Stromal cell of bone marrow (primary cell): ENCODE measurements around the gene HK2.

Source experiments
- DNase-seq: peaks from one replicate; pipeline ENCODE4 v3.0.0-alpha.2; 2012; ENCODE audit warnings: low read depth

HK2 gene

DNA sequence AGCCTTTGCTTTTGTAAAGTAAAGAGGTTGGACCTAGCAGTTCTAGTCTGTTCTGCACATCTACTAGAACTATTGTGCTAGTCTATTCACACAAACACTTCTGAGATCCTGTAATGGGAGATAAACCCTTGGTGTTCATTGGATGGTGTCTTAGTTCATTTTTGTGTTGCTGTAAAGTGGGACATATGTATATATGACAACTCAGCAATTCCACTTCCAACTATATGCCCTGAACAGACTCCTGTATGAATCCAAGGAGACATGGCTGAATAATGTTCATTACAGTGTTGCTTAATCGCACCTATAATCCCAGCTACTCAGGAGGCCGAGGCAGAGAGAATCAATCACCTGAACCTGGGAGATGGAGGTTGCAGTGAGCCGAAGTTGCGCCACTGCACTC is 23.3 kb downstream of the HK2 start:
- DNase-seq: no peak

DNA sequence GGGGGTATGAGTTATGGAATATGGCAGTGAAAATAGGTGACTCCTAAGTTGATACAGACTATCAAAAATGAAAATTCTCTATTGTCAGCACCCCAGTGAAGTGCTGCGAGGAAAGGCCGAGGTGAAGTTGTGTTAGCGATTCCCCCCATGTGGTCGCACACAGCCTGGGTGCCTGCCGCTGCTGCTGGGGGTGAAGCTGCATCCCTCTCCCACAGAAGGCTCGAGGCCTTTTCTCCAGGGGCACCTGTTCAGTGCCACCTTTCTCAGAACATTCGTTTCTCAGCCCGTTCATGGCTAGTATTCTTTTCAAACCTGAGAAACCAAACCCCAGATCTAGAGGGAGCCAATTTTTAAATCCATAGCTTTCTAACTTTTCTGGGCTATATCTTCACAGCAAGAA is 23.8 kb downstream of the HK2 start:
- DNase-seq: no peak

DNA sequence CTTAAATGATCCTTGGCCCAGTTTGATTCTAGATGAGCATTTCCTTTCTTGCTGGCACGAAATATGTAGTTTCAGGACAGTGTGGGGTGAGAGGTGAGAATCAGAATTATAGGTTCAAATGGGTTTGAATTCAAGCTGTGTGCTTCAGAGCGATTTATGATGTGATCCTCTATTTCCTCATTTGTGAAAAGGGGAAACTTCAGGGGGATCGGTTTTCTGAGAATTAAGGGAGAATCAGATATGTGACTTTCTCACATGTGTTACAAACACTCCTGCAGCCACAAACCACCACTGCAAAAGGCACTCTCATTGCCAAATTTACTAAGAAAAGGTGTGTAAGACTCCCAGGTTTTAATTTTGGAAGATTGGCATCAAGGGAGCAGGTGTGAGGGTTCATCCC is 24.4 kb downstream of the HK2 start:
- no peak for DNase-seq

DNA sequence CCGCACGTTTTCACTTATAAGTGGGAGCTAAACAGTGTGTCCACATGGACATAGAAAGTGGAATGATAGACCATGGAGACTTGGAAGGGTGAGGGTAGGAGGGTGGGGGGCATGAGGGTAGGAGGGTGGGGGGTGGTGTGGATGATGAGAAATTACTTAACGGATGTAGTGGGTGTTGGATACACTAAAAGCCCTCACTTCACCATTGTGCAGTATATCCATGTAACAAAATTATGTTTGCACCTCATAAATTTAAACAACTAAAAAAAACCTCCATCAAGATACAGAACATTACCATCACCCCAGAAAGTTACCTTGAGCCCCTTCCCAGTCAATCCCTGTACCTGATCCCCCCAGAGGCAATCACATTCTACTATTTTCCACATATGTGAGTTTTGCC is 26.2 kb downstream of the HK2 start:
- DNase-seq: no peak

DNA sequence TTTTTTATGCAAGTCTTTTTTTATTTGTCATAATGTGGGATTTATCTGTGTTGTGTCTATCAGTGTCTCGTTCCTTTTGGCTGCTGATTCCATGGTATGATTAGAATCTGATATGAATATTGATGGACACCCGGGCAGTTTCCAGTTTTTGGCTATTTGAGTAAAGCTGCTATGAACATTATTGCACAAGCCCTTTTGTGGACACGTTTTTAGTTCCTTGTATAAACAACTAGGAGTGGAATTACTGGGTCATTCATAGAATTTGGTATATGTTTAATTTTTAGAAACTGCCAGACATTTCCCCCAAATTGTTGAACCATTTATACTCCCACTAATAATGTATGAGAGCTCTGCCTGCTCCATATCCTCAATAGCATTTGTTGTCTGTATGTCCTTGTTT is 26.6 kb downstream of the HK2 start:
- no peak for DNase-seq

DNA sequence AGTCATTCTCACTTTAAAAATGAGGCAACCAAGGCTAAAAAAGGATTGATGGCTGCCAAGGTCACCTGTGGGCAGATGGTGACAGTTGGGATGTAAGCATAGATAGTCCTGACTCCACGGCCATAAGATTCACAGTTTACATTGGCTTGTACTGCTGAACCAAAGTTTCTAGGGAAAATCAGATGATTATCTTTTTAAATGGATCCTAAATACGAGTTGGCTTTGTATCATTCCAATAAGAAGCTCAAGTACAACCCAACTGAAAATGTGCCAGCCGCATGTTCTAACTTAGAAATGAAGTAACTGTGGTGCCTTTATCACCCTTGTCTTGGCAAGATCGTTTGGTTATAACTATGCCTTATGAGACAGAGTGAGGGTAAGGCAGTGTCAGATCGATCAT is 27.6 kb downstream of the HK2 start:
- DNase-seq: no peak

DNA sequence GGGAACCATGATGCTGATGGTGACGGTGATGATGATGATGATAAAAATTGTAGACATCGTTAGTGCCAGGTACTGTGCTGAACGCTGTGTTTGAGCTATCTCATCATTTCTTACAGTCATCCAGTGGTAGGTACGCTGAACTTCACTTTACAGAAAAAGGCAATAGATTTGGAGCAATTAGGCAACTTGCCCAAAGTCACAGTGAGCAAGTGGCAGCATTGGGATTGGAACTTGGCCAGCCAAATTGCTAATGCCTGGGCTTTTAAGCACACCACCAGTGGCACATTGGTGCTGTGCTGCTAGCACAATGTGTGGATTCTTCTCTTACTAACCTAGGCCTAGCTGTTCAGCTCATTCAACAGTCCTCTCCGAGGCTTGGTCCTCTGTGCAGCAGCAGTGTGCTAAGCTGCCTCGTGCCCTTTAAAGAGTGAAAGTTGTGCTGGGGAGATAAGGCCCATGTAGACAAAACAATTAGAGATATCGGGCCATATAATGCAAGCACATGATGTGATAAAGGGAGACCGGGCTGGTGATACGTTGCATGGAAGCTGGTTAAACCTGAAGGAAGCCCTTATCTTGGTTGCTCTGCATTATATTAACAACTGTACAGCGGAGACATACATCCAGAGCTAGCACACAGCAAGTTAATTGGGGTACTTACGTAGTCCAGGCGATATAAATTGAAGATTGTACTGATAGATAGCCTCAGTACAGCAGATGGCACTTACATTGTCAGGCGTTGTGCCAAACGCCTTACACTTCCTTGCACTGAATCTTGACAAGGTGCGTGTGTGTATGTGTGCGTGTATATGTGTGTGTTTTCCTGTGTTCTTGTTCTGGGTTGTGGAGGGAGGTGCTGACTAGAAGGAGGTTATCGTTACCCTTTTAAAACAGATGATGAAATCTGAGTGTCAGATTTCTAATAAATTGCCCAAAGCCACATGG is 28.4 kb downstream of the HK2 start:
- no peak for DNase-seq

DNA sequence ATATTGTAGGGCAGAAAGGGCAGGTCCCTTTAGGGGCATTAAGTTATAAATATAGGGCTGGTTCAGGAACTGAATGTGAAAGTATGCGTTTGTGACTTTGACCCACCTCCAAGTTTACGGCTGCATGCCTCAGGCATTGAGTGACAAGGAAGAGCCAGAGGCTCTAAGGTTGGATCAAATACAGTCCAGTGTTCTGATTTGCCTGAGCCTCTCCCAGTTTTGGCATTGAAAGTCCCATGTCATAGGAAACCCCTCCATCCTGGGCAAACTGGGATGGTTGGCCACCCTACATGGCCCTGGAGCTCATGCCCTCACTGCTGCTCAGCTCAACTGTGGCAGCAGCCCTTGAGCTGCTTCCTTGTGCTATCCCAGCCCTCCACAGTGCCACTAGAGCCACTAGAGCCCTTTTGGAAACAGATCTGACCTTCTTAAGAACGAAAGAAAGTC is 29.9 kb downstream of the HK2 start:
- no peak for DNase-seq

DNA sequence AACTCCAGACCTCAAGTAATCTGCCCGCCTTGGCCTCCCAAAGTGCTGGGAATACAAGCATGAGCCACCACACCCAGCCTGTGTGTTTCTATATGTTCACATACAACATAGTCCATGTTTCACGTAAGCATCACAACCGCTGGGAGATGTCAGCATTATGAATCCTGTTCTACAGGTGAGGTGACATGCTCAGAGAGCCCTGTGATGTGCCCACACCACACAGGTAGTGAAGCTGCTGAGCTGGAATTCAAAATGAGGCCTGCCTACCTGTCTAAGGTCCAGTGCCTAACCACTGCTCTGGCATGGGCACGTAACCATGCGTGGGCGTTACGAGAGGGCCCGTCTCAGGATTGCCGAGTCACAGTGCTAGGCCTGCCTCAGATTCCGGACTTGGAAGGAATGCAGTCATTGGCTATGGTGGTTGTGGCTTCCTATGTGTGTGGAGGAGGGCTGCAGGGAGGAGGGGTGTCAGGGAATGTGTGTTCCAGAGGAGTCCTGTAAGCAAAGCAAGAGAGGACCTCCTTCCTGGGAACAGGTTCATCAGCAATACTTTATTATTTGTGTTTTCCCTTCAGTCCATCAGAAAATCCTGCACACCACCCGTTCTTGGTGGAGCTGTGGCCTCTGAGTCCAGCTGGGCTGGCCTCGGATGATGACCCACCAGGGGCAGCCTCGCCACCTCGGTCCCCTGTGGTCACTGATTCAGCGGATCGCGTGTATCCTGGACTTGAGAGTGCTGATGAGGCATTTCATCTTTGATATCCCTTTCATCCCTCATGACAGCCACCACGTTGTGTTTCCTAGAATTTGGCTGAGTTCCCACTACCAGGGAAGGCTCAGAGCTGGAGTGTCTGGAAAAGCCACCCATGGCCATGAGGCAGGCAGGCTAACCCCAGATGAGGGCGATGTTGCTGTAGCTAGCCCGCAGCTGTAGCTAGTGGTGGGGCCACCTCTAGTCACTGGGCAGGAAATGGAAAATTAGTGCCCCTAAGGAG is 31.1 kb downstream of the HK2 start:
- DNase-seq: peak; percentile 74

DNA sequence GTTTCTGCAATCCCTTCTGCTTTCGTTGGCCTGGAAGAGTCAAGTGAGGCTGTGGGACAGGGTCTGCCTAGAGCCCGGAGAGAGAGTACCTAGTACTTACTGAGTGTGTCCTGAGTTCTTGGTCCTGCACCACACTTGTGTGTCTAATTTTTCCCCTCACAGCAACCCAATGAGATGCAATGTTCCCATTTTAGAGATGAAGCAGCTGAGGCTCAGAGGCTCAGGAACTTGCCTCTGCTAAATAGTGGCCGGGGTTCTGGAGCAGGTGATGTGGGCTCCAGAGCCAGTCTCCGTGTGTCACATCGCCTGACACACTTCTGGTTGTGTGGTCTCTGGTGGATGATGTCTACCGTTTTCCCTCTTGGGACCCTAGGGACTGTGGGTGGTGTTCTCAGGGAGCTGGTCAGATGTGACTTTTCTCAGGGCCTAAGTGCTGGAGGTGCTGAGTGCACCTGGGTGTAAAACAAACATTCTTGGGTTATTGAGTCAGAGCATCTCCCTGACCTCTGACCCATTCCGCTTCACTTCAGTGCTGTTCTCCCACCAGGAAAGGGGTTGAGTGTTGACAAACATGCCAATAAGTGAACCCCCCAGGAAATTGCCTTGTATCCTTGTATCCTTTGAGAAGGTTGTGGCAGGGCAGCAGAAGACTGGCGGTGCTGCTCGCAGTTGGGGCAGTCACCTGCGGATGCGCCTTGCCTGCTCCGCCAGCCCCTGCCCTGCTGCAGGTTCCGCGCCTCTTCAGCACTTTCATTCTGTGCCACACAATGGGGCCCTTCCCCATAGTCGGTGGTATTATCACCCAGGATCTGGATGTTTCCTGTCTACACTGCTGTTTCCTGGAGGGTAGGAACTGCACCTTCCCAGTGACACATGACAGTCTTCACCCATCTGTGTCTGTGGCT is 32.1 kb downstream of the HK2 start:
- DNase-seq: no peak

DNA sequence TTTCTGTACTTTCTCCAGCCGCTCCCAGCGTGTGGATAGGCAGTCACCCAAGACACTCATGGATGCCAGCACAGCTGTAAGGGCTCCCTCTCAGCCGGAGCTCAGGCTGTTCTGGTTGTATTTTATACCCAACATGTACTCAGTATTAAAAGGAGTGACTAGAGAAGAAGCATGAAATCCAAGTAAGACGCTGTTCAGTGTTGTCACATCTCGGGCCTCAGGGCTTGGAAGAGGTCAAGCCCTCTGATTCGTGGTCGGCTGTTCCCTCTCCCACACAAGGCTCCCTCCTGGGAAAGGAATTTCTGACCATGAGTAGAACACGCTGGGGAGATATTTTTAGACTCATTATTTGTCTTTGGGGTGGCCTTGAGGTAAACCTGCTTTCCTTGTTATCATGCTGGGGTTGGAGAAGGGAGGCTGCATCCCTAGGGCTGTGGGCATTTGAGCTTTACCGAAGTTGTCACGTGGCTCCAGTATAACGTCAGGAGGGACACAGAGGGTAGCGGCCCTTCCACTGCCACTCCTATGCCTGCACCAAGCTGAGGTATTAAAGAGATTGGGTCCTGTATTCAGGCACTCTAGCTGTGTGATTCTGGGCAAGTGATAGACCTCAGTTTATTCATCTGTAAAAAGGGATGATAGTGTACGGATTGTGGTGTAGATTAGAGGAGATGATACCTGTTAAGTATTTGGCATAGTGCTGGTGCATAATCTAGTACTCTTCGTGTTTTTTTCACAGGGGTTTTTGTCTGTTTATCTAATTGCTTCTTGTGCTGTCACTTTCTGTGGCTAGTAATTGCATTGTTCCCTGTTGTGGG is 34.1 kb downstream of the HK2 start:
- DNase-seq: peak; percentile 45

DNA sequence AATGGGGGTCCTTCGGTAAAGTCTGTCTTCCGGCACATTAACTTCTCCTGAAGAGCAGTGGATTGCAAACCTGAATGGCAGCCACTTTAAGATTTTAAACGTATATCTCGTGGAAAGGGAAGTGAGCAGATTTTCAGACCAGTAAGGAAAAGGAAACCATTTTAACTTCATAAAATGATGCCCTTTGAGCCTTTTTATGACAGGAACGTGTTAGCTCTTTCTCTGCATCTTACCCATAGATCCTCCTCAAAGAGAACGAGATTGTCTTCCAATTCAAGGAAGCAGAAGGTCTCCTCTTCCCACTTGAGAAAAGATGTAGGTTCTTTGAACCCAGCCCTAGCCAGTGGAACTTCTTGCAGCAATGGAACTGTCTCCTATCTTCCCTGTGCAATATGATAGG is 35.6 kb downstream of the HK2 start:
- DNase-seq: no peak

DNA sequence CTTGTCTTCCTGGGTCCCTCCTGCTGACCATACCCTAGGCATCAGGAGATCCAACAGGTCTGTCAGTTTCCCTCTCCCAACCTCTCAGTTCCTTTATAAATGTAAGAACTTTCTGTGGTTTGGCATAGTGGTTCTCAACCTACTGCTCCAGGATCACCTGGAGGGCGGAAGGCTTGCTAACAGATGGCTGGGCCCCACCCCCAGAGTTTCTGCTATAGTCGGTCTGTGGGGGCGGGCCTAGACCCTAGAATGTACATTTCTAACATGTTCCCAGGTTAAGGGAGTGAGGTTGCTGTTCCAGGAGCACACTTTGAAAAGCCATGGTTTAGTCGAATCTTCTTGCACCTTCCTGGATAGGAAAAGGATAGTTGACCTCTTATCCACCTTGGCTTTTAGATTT is 37.0 kb downstream of the HK2 start:
- no peak for DNase-seq

DNA sequence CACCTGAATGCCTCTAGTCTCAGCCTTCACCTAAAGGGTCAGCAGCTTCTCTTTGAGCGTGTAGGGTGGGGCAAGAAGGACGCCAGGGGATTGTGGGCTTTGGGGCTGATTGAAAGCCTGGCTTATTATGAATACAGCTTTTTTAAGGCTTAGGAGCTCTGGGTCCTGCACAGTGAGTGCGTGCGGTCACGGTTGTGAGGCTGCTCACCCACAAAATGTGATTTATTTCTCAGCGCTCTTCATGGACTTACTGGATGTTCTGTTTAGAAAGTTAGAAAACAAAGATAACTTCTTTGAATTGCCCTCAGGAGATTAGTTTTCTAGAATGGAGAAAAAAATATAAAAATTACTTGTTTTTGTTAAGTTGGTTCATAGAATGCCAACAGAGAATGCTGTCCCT is 37.5 kb downstream of the HK2 start:
- DNase-seq: no peak

DNA sequence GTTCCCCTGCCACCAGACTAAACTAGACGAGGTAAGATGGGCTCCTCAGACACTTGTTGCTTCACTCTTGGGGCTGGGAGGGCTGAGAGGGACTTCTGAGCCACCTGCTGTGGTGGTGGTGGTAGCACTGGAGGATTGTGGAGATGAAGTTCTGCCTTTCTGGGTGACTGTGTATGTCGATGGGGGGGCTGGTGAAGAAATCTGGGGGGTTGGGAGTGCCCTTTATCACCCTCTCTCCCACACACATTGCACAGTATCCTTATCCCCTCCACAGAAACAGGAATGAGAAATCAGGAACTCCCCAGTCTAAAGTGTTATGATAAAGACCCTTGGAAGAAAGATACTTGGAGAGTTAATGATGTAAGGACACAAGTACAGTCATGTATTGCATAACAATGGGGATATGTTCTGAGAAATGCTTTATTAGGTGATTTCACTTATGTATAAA is 38.5 kb downstream of the HK2 start:
- no peak for DNase-seq

DNA sequence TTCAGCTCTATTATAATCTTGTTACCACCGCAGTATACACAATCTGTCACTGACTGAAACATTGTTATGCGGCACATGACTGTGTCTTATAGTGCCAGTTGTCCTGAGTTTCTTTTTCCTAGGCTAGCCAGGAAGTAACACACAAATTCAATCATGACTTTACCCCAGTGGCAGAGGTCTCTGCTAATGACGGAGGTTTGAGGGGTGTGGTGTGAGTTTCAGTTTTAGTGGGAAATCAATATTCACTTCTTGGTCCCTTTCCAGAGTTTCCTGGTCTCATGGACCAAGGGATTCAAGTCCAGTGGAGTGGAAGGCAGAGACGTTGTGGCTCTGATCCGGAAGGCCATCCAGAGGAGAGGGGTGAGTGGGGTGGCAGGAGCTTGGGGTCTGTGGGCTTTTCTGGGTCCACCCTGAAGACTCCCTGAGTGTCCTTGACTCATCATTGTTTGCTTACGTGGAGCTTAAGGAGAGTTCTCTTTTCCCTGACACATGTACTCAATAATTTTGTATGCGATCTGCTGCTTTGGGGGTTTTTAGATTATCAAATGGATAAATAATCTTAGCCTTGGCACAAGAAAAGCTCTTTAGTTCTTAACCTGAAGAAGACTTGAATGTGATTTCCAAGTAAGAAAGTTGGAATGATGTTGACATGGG is 39.2 kb downstream of the HK2 start:
- DNase-seq: no peak

DNA sequence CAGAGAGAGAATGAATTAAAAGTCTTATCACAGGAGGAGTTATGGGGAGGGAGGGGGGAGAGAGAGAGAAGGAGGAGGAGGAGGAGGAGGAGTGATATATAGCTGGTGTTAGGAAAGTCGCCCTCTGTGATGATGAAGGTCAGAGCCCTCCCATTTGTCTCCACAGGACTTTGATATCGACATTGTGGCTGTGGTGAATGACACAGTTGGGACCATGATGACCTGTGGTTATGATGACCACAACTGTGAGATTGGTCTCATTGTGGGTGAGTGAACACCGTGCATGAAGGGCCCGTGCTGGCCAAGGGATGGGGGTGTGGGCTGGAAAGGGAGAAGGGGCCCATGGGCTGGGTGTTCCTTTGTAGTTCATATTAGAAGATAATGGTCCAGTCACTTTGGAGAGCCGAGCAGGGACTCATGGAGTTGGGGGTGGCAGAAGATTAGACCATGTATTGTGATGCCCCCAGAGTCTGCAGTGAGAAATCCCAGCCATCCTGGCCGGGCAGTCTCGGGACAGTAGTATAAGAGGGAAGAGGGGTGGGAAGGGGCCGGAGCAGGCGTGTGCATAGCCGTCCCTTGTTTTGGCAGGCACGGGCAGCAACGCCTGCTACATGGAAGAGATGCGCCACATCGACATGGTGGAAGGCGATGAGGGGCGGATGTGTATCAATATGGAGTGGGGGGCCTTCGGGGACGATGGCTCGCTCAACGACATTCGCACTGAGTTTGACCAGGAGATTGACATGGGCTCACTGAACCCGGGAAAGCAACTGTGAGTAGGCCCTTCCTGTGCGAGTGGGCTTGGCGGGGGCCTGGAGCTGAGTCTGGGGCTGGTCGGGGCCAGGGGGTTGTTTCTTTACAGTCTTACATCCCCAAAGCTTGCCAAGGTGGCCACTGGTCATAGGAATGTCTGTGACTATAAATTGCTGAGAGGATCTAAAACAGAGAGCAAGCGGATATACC is 40.0 kb downstream of the HK2 start:
- no peak for DNase-seq

DNA sequence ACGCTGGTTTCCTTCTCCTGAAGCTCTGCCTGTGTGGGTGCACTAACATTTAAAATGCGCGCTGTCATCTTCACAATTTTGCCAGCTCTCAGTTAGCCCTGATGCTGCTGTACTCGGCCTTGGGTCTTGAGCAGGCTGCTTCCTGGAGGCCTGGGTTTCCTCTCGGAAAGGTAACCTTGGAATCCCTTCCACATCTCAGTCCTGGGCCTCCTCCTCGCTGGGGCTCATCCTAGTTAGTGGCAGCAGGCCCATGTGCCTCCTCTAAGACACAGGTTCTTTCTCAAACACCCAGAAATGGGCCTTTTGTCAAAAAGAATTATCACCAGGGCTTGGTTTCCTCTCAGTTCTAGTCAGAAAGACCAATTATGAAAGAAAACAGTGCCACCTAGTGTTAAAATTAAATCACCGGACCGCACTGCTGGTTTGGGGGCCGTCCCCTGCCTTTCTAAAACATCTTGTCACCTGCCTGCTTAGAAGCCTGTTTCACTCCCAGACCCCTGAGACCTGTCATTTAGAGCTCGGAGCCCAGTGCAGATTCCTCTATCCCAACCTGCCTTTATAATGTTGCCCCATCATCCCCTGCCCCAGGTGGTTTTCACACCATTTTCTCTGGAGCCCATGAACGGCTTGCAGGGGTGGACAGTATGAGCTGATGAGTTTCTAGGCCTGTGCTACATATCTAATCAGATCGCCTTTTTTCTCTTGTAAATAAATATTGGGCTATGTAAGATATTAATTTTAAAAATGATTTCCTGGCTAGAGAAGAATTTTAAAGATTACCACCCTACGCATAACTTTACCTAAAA is 42.4 kb downstream of the HK2 start:
- DNase-seq: peak; percentile 57
